GM21619 (cell line): Measurements from ENCODE around the gene RAB3C.
"Not testable (repeated sequence)": the region's sequence is repeated elsewhere in the genome, so short reads cannot be mapped to it uniquely, and the experiment has no call there.

Source experiments
- ATAC-seq: cut with Tn5 transposase; IDR thresholded peaks from one replicate; pipeline ENCODE4 v1.9.1; 2021; ENCODE audit not compliant: unreplicated experiment

Gene RAB3C

DNA sequence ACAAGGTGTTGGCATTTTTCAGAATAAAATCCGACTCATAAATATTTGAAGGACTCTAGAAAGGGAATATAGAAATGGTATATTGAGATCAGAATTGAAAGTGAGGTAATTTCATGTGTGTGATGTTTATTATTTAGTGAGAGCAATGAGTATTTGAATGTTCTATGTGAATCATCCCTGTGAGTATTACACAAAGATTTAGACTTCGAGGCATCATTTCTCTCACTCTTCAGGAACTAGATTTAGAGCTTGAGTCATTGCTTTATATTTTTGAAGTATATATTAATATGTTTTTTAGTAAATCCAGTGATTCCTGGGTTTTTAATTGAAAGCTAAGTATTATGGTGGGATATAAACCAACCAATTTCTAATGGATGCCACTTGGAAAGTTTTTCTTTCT lies 91.2 kb downstream of the RAB3C start:
- no peak for ATAC-seq

DNA sequence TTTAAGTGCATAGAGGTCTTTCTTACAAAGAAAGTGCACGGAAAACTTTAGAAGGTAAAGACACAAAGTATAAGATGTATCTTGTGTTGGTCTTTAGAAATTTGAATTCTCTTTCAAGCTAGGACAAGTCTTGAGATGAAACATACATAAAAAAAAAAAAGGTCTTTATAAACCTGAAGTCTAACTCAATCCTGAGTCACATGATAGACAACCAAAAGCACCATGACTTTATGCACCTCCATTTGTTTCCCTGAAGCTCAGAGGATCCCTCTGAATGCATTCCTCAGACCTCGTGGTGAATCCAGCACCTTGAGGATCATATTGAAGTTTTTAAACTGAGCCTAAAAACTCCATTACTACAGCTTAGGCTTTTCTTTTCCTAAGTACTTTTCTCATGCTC lies 91.8 kb downstream of the RAB3C start:
- no peak for ATAC-seq

DNA sequence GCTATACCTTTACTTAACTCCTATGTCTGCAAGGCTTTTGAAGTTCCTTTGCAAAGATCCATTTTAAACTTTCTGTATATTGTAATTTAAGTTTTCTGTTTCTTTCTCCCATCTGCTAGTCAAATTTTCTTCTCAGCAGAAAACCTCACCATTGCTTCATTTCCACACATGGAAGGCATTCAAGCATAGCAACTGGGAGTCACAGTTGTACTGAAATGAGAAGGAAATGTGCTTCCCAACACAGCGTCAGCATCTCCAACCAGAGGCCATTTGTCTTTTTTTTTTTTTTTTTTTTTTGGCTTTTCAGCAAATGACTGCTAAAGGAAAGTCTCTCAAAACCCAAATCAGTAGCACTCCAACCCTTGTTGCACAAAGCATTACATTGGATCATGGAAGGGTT lies 92.5 kb downstream of the RAB3C start:
- ATAC-seq, result no peak

DNA sequence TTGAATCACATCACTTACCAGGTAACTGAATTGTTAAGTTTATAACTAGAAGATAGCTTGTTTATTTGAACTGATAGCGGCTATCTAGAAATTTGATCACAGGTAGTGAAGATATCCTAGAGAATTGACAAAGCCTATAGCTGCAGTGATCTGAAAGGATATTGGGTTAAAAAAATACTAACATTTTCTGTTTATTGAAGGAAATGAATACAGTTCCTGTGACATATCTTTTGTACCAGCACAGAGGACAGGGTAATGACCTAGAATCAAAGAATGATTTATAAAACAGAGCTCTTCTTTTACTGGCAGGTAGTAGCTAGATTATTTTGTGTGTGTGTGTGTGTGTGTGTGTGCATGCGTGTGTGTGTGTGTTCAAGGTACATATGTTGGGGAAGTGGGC lies 94.8 kb downstream of the RAB3C start:
- no peak for ATAC-seq

DNA sequence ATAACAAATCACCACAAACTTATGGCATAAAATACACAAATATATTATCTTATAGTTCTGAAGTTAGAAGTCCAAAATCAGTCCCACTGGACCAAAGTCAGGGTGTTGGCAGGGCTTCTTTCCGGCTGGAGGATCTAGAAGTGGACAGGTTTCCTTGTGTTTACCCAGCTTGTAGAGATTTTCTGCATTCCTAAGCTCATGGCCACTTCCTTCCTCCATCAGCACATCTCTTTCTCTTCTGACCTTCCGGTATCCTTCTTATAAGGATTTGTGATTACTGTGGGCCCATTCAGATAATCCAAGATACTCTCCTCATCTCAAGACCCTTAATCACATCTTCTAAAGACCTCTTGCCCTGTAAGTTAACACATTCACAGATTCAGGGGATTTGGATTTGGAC lies 97.6 kb downstream of the RAB3C start:
- ATAC-seq, result no peak

DNA sequence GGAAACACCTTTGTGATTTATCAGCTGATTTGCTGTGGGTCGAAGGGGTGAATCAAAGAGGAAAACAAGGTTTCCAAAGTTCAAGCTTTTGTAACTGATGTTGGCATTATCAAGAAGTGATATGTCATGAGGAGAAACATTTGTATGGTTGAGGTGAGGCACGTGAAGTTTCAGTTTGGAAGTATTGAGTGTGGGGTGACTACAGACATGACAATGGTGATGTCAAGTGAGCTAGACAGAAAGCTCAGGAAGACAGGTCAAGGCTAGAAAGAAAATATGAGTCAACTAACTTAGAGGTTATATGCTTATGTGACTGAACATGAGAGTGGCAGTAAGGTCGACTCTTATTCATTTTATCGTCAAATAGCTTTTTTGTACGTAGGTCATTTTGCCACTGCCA lies 99.1 kb downstream of the RAB3C start:
- ATAC-seq, result no peak

DNA sequence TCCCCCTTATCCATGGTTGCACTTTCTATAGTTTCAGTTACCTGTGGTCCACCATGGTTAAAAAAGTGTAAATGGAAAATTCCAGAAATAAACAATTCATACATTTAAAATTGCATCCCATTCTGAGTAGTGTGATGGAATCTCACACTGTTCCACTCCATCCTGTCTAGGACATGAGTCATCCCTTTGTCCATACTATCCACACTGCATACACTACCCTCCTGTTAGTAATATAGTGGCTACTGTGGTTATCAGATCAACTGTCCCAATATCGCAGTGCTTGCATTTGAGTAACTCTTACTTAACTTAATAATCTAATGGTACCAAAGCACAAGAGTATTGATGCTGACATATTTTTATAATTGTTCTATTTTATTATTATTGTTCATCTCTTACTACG lies 100.7 kb downstream of the RAB3C start:
- ATAC-seq, result no peak

DNA sequence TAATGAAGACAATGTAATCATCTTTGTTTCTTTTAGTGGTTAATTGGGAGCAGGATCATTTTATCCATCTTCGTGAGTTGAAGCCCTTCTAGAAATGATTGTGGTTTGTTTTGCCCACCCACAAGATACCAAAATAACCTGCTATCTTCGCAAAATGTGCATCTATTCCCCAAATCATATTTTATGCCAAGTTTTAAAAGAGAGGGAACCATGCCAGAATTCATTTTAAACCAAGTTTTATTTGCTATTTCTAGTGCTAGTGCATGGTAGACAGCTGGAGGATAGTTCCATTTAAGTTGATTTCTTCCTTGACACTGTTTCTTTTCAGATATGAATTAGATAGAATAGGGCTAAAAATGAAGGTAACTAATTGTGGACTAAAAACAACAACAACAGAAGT lies 104.2 kb downstream of the RAB3C start:
- no peak for ATAC-seq

DNA sequence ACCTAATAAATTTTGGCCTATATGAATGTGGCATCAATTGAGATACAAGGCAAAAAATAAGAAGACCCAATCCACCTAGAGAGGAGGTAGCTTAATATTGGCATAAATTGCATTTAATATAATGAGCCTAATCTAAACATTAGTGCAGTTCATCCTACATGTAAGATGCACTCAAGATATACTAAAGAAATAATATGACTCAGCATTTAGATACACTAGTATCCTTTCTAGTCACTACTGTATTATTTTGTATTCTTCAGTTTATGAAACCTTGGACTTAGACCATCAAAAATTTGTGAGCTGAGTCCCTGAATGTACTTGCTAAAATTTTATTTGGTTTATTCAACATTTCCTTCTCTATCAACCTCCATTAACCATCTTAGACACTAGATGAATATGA lies 104.7 kb downstream of the RAB3C start:
- no peak for ATAC-seq

DNA sequence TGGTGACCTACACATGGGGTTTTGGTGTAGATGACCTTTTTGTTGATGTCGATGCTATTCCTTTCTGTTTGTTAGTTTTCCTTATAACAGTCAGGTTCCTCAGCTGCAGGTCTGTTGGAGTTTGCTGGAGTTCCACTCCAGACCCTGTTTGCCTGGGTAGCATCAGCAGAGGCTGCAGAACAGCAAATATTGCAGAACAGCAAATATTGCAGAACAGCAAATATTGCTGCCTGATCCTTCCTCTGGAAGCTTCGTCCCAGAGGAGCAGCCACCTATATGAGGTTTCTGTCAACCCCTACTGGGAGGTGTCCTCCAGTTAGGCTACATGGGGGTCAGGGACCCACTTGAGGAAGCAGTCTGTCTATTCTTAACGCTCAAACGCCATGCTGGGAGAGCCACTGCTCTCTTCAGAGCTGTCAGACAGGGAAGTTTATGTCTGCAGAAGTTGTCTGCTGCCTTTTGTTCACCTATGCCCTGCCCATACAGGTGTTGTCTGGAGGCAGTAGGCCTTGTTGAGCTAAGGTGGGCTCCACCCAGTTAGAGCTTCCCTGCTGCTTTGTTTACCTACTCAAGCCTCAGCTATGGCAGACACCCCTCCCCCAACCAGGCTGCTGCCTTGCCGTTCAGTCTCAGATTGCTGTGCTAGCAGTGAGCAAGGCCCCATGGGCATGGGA lies 116.3 kb downstream of the RAB3C start:
- not testable (repeated sequence) for ATAC-seq

DNA sequence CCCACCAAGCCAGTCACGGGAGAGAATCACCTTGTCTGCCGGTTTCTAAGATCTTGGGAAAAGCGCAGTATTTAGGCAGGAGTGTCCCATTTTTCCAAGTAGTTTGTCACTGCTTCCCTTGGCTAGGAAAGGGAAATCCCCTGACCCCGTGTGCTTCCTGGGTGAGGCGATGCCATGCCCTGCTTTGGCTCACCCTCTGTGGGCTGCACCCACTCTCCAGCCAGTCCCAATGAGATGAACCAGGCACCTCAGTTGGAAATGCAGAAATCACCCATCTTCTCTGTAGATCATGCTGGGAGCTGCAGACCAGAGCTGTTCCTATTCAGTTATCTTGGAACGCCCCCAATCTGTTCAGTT lies 116.9 kb downstream of the RAB3C start:
- no peak for ATAC-seq

DNA sequence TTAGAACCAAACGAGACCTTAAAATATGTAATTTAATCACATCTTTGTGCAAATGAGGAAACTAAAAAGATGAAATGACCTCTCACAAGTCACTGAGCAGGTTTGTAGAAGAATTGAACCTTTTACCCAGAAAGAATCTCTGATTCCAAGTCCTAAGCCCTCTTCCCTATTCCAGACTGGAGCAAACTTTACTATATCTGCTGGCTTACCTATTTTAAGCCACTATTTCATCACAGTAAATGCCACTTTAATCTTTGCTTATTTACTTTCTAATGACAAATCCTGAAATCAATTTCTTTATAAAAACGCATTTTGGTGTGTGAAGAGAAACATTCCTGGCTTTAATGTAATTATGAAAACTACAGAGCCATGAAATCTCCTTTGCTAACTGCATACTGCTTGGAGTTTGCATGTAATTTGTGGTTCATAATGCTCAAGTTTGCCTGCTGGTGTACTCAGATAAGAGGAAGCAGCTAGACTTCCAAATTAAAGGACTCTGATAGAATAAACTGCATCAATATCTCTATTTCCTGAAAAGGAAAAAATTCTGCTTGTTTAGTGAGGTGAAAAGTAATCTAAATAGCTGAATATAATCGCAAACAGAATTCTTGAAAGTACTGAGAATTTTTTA lies 121.2 kb downstream of the RAB3C start:
- no peak for ATAC-seq

DNA sequence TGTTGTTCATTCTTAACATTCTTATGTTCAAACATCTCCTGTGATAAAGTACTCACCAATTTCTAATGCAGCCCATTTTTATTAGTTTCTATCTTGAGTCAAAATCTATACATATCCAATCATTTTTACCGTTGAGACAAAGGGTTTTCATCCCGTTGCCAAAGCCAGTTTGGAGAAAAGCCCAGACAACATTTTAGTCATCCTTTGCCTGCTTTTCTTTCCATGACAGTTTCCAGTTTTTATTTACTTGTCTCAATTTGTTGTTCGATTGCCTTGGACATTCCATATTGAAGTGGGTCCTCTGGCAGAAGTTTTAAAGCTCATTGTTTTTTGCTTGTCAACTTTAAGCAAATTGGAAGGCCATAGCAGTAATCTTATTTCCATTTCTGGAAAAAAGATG lies 123.9 kb downstream of the RAB3C start:
- ATAC-seq, result no peak

DNA sequence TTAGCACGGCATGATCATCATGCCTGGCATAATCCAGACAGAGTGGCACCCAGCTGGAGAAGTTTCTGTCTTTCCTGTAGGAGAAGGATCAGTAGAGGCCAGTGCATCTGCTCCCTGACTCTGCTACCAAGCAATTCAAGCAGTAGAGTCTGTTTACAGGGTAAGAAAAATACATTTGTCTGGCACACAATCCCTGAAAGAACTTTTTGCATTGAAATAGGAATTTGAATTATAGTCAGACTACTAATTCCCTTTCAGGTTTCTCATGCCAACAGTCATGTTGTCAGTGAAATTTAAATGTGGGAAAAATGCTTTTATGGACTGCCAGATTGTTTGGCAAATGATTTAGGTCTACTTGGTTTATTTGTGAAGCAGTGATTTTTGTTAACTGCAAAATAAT lies 125.6 kb downstream of the RAB3C start:
- no peak for ATAC-seq

DNA sequence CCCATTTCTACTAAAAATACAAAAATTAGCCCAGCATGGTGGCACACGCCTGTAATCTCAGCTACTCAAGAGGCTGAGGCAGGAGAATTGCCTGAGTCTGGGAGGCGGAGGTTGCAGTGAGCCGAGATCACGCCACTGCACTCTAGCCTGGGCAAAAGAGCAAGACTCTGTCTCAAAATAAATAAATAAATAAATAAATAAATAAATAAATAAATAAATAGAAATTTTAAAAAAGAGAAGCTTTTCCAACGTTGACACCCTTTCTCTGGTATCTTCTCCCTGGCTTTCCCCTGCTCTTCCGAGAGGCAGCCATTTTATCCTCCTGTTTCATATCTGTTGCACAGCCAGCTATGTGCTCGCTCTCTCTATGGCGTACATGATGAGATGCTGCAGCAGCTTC lies 127.5 kb downstream of the RAB3C start:
- ATAC-seq, result not testable (repeated sequence)

DNA sequence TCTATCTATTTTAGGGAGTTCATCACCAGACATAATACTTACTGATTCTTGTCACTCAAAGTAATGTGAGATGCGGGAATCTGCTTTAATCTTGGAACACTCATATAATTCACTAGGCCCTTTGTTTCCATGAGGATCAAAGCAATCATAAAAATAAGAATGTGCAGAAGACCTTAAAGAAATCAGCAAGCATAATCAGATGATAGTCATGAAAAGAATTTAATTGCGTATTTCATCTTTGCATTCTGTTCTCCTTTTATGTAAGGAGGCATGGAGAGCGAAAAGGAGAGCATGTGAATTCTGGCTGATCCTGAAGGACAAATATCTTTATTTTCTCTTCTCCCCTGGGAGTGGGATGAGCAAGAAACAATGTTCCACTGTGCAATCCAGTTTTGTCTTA lies 128.0 kb downstream of the RAB3C start:
- no peak for ATAC-seq

DNA sequence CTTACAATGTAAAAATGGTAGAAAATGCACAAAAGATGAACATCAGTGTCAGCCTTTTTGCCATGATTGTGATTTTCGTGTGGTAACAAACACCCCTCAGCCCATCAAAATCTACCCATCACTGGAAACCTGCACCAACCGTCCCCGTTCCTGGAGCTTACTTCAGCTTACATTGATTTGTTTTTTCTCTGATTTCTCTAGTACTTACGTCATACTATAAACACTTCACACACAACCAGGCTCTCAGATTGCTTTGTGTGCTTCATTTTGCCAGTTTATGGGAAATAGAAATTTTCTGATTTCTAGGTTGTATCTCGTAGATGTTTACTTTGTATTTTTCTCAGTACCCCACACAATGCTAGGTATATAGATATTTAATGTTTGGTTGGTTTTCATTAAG lies 129.1 kb downstream of the RAB3C start:
- ATAC-seq, result no peak

DNA sequence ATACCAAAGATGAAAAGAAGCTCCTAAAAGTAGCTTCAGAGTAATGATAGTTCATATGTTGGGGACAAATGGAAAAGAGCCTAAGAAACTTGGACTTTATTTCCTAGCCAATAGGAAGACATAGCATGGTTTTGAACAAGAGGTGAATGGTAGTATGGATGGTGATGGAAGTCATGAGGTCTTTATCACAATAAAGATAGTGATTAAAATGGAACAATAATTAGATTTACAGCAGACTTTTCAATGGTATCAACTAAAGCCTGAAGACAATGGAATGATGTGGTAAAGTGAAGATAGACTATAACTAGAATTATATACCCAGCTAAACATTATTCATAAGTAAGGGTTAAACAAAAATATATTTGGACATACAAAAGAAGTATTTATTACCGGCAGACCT lies 131.2 kb downstream of the RAB3C start:
- ATAC-seq, result no peak

DNA sequence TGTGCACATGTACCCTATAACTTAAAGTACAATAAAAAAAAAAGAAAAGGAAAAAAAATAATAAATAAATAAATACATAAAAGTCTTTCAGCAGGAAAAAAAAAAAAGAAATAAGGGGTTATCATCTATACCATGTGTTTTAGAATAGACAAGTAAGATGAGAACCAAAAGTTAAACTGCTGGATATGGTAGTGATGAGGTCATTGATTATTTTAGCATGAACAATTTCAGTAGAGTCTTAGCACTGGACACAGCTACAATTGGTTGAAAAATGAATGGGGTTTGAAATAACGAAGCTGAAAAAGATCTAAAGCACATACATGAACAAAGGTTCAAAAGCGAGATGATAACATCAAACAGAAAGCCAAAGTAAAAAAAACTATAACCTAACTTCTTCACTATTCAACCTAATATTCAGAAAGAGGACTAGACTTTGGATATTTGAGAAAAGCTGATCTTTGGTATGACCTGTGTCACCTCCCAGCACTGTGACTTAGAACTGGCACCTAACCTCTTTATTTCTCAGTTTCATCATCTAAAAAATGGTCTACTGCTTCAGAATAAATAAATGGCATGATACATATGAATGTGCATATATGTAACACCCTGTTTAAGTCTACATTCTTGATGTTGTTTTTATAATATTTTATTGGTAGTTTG lies 133.3 kb downstream of the RAB3C start:
- ATAC-seq, result no peak

DNA sequence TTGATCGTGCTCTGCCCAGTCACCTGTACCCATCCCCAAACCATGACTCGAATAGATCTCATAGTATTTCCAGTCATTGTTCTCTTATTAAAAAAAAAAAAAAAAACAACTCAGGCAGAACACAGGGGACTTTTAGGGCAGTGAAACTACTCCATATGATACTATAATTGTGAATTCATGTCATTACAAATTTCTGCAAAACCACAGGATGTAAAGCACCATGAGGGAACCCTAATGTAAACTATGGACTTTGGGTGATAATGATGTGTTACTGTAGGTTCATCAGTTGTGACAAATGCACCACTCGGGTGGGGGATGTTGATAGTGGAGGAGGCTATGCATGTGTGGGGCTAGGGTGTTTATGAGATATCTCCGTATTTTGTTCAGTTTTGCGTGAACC lies 133.8 kb downstream of the RAB3C start:
- ATAC-seq, result no peak

DNA sequence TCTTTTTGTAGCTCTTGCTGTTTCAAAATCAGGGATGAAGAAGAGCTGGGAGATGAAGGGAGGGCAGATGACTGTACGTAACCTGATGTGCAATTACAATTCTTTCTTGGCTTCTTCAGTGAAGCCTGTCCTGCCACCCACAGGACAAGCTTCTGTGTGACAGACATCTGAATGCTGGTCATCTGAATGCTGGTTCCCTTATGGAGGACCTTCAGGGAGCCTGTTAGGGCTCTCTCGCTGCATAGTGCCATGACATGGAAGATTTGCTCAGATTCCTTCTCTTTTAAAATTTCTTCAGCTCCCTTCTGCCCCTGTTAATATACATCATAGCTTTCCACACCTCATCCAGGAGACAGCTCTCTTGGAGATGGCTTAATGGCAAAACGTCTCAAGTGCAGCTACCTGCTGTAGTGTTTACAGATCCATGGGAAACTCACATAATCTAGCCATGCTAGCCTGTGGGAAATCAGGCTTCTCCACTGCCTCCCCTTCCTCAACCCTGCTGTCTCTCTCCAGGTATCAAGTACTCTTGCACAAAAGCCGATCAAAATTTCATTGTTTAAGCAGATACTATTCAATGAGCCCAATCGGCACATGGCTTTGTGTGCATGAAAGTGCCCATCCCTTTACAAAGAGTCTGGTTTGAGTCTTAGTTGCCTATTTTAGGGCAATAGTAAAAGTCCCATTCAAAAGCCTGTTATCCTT lies 134.6 kb downstream of the RAB3C start:
- no peak for ATAC-seq
